T-helper 2 cell treated with Interferon-gamma antibody and Interleukin-4, amounts not matched to agents 100 ng/mL and 5 ng/mL, for 36 hours (primary cell): ENCODE measurements around the gene KLF3. TPM values are rescaled to one million over a fixed set of nuclear protein-coding genes. Genes with fewer than 3 reads are reported as not detected.

Experiments used
- intact Hi-C: fragments of 100-400 bp; cut with micrococcal nuclease; formaldehyde crosslinking; loops from one replicate; pipeline ENCODE4 v1.15.1; 2023
- total RNA-seq: library from RNA; stranded (reverse); gene quantifications from 2 replicates; pipeline ENCODE4 v1.2.3, GENCODE V29; 2022

The KLF3 gene
- total RNA-seq, 1 donor from 2014 or later: 15.5 TPM

DNA sequence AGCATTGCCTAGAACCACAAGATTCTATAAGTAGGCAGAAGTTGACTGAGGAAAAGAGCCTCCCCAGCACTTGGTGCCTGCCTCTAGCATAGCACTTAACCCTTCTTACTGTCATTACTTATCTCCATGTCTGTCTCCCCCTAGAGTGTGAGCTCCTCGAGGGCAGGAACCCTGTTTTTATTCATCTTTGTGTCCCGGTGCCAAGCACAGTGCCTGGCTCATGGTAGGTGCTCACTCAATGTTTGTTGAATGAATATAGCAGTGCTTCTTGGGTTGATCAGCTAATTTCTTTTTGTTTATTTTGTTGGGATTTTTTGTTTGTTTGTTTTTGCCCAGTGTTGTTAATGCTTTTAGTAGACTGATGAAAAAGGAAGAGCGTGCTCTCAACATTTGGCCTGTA is 30.3 kb downstream of the KLF3 start:
- intact Hi-C loops: no loop called here

DNA sequence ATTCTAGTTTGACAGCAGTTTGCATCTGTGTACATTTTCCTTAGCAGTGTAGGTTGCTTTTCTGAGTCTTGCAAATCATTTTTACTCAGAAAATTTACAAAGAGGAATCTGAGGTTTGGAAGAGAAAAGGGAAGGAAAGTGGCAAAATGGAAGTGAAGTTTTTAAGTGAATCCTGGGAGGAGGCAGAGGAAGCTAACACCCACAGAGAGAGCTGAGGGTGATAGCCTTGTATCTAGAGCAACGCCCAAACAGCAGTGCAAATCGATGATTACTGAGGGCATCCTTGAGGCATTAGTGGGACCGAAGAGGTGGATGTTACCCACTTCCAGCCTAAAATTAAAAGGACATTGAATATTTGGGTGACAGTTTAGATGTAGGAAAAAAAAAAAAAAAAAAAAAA is 31.8 kb downstream of the KLF3 start:
- intact Hi-C loops: no loop called here

DNA sequence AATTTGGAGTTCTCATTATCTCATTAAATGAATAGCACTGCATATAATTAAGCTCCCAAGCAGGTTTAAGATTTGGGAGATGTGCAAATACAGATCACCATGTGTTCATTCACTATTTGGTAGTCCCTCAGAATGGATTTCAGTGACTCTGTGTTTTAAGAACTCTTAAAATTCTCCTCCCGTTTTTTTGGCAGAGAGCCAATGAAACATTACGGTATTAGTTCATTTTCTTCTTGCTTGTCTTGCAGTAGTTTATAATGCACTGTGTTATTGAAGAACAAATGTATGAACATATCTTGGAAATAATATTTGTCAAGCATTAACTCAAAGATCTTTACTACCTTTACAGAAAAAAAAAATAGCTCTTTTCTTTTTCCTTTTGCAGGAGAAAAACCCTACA is 32.7 kb downstream of the KLF3 start:
- intact Hi-C loops: no loop called here

DNA sequence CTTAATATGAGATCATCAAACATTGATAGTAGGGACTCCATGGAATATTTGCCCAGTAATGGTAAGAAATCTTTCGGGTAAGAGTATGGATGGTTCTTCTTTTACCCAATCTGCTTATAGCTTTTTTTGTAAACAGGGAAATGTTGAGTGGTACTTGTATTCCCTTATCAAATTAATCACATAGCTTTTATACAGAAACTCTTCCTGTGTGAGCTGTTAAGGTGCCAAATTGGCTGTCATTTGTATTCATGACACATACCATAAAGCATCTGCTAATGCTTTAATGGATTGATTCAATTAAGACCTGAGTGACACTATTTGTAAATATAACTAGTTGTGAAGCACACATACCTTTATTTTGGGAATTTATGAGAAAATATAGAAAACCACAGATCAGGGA is 34.2 kb downstream of the KLF3 start:
- intact Hi-C loops: no loop called here

DNA sequence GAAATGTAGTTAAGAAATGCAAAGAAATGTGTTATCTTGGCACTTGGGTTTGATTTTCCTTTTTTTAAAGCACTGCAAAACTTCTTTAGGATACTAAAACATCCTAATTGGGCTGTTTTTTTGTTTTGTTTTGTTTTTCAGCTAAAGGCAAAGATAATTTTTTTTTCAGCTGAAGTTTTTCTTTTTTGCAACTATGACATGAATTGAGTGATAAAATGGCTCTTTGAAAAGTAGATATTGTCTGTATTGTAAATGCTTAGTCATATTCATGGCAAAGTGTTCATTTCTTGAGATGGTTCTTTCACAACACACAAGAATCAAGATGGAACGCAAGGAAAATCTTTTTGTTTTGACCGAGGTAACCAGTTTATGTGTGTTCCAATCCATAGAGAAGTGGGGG is 35.1 kb downstream of the KLF3 start:
- intact Hi-C loops: no loop called here

GRCh38 chr4:38703635-38704034 is 39.6 kb downstream of the KLF3 start:
- intact Hi-C loops: no loop called here

GRCh38 chr4:38704622-38705154 is 40.7 kb downstream of the KLF3 start:
- intact Hi-C loops: no loop called here

DNA sequence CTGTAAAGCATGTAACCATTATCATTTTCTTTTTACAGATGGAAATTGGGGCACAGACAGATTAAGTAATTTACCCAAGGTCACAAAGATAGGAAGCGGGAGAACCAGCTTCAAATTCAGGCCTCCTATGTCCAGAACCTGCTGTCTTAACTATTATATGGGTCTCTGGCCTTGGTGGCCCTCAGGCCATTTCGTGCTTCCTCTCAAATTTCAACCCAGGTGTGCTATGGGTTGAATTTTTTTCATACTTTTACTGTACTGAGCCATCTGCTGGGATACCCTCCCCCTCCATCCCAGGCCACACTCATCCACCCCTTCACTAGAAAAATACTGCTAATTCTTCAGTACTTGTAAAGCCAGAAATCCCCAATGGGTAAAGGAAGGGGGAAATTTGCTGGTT is 42.3 kb downstream of the KLF3 start:
- intact Hi-C loops: no loop called here

- intact Hi-C loops: no loop called here
Observed at GRCh38 chr4:38710053-38710452, 46.1 kb downstream of the KLF3 start.

DNA sequence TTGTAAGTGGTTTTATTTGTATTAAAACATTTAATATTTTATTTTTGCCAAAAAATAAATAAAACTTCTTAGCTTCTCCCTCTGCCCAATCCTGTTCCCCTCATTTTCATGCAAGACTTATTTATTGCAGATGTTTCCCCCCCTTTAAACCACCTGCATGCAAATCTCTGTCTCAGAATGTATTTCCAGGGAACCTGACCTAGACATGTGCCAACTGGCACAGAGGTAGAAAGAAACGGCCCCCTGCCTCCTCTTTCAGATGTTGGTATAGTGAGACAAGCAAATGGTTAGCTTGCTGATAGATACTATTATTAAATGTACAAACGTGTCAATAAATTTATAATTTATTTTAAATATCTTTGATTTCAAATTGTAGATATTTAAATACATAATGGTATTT is 47.1 kb downstream of the KLF3 start:
- intact Hi-C loops: no loop called here

DNA sequence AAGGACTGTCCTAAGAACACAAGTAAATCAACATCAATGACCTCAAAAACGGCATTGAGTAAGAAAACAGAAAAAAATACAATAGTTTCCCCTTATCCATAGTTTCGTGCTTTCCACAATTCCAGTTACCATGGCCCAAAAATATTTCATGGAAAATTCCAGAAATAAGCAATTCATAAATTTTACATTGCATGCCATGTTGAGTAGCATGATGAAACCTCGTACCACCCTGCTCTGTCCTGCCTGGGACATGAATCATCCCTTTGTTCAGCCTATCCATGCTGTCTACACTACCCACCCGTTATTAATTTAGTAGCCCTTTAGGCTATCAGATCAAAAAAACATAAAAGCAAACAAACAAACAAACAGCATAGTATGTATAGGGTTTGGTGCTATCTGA is 51.1 kb downstream of the KLF3 start:
- intact Hi-C loops: no loop called here

DNA sequence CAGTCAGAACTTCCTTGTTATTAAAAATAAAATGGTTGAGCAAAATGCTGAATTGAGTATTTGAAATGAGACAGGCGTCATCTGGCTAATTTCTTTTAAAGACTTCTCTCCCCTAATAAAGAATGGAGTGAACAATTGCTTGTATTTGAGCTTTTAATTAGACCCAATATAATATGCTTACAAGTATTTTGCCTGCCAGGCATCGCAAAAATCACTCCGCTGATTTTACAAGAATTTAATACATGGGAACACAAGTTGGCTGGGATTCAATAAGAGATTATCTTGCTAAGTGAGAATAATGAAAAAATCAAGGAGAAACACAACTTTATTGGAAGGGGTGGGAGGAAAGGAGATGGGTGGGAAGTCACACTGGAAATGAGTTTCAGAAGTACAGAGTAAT is 52.3 kb downstream of the KLF3 start:
- intact Hi-C loops: no loop called here

GRCh38 chr4:38717604-38718003 is 53.6 kb downstream of the KLF3 start:
- intact Hi-C loops: no loop called here

DNA sequence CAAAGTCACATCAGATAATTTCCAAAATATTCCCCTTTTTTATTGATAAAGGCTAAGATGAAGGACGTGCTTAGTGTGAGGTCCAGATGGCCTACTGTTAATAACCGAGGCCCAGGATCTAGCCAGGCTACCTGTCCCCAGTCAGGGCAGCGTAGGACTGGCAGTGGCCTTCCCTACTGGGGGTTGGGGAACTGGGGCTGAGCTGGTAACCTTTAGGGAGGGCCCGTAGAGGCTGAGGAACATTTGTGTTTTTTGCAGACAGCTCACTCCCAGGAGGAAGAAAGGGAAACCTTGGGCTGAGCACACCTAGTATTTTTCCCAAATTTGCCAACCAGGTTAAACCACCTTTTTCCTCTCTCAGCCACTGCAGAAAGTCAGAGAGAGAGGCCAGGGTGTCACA is 59.1 kb downstream of the KLF3 start:
- intact Hi-C loops: no loop called here

DNA sequence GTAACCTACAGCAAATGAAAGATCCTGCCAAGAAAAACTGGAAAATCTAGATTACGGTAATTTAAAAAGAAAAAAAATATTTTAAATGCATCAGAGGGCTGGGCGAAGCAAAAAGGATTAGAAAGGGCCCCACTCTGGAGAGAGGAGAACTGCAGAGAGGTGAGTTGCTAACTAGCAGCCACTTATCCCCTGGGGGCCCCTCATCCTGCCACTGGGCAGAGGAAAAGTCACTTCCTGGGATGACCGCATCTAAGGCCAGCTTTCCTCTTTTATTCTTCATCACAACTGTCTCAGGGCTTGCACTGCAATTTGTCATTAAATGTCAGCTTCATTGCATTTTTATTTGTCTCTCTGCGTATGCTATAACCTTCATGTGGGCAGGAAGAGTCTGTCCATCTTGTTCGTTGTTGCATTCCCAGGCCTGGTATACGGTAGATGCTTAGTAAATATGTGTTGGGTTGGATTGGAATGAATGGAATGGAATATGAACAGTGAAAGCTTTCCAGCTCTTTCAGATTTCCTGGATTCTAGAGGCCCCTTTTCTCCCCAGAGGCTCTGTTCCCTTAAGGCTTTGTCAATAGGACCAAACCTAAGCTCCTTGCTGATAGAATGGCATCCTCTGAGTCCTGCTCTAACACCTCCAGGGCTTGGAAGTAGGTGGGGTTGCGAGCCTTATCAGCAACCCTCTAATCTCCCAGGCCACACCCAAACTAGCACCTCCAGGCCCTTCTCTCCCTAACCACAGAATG is 59.9 kb downstream of the KLF3 start:
- intact Hi-C loops: no loop called here

DNA sequence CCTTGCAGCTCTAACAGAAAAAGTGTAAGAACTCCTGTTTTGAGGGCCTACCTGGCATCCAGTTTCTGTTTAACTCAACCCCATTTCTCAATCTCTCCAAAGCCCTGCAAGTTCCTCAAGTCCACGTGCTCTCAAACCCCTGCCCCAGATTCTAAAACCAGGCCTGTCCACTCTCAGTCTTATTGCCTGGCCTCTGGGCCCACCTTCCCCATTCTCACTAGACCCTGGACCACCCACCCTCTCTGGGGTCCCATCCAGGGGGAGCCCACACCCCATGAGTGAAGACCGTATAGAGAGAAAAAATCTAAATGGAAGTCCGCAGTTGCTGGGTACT is 60.4 kb downstream of the KLF3 start:
- intact Hi-C loops: no loop called here

- intact Hi-C loops: no loop called here
Observed at GRCh38 chr4:38728631-38729141, 64.7 kb downstream of the KLF3 start.

DNA sequence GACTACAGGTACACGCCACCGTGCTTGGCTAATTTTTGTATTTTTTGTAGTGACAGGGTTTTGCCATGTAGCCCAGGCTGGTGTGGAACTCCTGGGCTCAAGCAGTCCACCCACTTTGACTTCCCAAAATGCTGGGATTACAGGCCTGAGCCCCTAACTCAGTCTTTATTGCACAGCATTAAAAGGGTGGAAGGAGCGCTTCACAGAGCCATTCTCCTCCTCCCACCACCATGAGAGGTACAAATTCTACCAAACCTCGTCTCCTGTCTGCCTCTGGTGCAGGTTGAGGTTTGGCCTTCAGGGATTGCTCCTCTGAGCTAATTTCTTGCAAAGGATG is 66.5 kb downstream of the KLF3 start:
- intact Hi-C loops: no loop called here

DNA sequence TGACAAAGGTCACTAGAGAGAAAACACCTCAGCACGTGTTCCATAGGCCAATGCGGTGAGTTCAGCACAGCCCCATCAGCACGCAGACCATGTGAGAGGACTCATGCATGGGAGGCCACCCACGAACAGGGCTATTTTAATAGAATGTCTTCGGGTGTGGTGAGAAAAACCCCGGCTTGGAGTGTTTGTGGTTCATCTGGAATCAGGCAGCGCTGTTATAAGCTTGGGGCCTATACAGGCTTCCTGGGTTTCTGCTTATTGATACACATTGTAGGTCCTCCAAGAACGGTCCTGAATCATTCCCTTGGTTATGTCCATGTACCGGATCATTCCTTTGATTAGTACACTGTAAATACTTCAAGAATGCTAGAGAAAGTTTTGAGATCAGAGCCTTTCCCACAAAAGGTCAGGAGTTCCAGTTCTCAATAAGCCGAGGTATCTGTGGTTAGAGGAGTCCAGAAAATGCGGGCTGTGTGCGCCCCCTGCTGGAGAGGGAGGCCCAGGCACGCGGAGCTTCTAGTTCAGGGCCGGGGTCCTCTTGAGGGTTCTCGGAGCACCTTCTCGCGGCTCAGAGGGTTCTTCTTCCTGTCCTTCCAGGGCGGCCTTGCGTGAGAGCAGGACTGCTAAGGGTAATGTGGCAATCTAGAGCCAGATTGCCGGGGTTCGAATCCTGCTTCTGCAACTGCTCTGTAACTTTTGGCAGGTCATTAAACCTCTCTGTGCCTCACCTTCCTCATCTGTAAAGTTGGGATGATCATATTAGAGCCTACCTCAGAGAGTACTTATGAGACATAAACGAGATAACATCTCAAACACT is 67.0 kb downstream of the KLF3 start:
- intact Hi-C loops: loop anchor here (1.0 kb wide), 4 partner anchors 56 to 669 kb away; no protein-coding TSS in a partner anchor

DNA sequence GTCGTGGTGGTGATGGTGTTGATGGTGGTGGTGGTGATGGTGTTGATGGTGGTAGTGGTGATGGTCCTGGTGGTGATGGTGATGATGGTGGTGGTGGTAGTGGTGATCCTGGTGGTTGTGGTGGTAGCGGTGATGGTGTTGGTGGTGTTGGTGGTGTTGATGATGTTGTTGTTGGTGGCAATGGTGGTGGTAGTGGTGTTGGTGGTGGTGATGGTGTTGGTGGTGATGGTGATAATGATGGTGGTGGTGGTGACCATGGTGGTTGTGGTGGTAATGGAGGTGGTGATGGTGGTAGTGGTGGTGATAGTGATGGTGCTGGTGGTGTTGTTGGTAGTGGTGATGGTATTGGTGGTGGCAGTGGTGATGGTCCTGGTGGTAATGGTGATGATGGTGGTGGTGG is 69.7 kb downstream of the KLF3 start:
- intact Hi-C loops: no loop called here

- intact Hi-C loops: no loop called here
Observed at GRCh38 chr4:38734446-38734845, 70.4 kb downstream of the KLF3 start.

DNA sequence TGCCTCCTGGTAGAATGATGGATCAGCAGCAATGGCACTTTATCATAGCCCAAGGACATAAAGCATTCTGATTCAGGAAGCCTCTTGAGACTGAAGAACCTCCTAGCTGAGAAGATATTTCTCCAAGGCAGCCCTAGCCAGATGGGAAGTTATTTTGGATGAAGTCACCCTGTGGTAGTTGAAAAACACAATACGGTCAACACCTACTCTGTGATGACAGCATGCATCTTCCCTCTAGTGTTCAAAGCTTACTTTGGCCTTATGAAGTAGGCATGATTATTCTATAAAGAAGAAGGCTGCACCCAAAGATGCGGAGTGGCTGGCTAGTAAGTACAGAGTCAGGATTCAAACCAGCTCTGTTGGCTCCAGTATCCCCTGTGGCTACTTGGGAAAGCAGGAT is 70.9 kb downstream of the KLF3 start:
- intact Hi-C loops: no loop called here

DNA sequence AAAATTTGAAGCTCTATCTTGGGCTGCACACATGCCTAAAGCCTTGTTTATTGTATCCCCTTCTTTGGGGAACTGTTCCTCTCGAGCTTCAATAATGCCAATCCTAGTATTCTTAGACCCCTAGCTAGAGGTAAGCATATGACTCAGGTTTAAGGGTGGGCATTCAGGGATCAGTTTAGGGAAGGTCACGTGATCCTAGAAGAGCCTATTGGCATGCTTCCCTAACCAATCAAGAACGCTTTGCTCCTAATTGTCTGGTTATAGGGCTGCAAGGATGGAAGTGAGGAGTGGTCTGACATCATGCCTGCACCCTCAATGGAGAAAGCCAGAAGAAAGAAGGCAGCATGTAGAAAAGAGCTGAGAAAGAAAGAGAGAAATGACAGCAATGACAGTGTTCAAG is 71.9 kb downstream of the KLF3 start:
- intact Hi-C loops: no loop called here
